ENCODE results near the gene ACTR5.

- no peak for TF ChIP-seq CTCF (IDR thresholded peaks at IDR 0.05)
- no peak for TF ChIP-seq ESRRA (CRISPR knock-in tag; IDR thresholded peaks at IDR 0.05; ENCODE audit: borderline replicate concordance)
- TF ChIP-seq, protein P1, sequence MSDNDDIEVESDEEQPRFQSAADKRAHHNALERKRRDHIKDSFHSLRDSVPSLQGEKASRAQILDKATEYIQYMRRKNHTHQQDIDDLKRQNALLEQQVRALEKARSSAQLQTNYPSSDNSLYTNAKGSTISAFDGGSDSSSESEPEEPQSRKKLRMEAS (CRISPR knock-in tag; IDR thresholded peaks at IDR 0.05), result no peak
- no peak for TF ChIP-seq CREB1 (CRISPR knock-in tag; IDR thresholded peaks at IDR 0.05)
- TF ChIP-seq ELF4 (CRISPR knock-in tag; IDR thresholded peaks at IDR 0.05; ENCODE audit: low read depth), result no peak
- TF ChIP-seq FOXP1 (CRISPR knock-in tag; IDR thresholded peaks at IDR 0.05; ENCODE audit: borderline replicate concordance), result no peak
- TF ChIP-seq ZNF121 (CRISPR knock-in tag; IDR thresholded peaks at IDR 0.05), result no peak
- TF ChIP-seq SMAD3 (CRISPR knock-in tag; IDR thresholded peaks at IDR 0.05; ENCODE audit: borderline replicate concordance), result no peak
- TF ChIP-seq, protein P2, sequence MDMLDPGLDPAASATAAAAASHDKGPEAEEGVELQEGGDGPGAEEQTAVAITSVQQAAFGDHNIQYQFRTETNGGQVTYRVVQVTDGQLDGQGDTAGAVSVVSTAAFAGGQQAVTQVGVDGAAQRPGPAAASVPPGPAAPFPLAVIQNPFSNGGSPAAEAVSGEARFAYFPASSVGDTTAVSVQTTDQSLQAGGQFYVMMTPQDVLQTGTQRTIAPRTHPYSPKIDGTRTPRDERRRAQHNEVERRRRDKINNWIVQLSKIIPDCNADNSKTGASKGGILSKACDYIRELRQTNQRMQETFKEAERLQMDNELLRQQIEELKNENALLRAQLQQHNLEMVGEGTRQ (CRISPR knock-in tag; IDR thresholded peaks at IDR 0.05), result no peak
- TF ChIP-seq CREM (CRISPR knock-in tag; IDR thresholded peaks at IDR 0.05), result no peak
- no peak for TF ChIP-seq CBFB (CRISPR knock-in tag; IDR thresholded peaks at IDR 0.05; ENCODE audit: low read depth)
- TF ChIP-seq, protein P3, sequence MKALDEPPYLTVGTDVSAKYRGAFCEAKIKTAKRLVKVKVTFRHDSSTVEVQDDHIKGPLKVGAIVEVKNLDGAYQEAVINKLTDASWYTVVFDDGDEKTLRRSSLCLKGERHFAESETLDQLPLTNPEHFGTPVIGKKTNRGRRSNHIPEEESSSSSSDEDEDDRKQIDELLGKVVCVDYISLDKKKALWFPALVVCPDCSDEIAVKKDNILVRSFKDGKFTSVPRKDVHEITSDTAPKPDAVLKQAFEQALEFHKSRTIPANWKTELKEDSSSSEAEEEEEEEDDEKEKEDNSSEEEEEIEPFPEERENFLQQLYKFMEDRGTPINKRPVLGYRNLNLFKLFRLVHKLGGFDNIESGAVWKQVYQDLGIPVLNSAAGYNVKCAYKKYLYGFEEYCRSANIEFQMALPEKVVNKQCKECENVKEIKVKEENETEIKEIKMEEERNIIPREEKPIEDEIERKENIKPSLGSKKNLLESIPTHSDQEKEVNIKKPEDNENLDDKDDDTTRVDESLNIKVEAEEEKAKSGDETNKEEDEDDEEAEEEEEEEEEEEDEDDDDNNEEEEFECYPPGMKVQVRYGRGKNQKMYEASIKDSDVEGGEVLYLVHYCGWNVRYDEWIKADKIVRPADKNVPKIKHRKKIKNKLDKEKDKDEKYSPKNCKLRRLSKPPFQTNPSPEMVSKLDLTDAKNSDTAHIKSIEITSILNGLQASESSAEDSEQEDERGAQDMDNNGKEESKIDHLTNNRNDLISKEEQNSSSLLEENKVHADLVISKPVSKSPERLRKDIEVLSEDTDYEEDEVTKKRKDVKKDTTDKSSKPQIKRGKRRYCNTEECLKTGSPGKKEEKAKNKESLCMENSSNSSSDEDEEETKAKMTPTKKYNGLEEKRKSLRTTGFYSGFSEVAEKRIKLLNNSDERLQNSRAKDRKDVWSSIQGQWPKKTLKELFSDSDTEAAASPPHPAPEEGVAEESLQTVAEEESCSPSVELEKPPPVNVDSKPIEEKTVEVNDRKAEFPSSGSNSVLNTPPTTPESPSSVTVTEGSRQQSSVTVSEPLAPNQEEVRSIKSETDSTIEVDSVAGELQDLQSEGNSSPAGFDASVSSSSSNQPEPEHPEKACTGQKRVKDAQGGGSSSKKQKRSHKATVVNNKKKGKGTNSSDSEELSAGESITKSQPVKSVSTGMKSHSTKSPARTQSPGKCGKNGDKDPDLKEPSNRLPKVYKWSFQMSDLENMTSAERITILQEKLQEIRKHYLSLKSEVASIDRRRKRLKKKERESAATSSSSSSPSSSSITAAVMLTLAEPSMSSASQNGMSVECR (CRISPR knock-in tag; IDR thresholded peaks at IDR 0.05; ENCODE audit: borderline replicate concordance), result no peak
- TF ChIP-seq, protein P4, sequence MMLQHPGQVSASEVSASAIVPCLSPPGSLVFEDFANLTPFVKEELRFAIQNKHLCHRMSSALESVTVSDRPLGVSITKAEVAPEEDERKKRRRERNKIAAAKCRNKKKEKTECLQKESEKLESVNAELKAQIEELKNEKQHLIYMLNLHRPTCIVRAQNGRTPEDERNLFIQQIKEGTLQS (CRISPR knock-in tag; conservative IDR thresholded peaks at IDR 0.05), result no peak
- TF ChIP-seq ATF1 (CRISPR knock-in tag; IDR thresholded peaks at IDR 0.05), result no peak
These were observed 13.1 kb upstream of the ACTR5 start for GRCh38 chr20:38735172-38735571.
